Spleen (tissue), 11 donors: Measurements from ENCODE around the gene NFIC. TPM values are rescaled to one million over a fixed set of nuclear protein-coding genes. Genes with fewer than 3 reads are reported as not detected.
A peak's percentile ranks its signal among the peaks of the same experiment; 100 is the strongest.

Experiments used
- DNase-seq: peaks from one replicate; pipeline ENCODE4 v3.0.0-alpha.2; 2020
- H3K27ac ChIP-seq, 8 donors: fragments of 200-600 bp; sonication (generic) in 7 of 8; 1 replicate in 4 of 8; 2 replicates in 4 of 8; pipeline versions ENCODE4 v1.5.0 to v1.8.0; 2016 to 2021; ENCODE audit warnings: inconsistent platforms in 4 of 8, mild to moderate bottlenecking in 4 of 8, moderate library complexity in 1 of 8
- H3K27me3 ChIP-seq, 7 donors: fragments of 200-600 bp; sonication (generic) in 6 of 7; replicated peaks in 1 of 7; 1 replicate in 4 of 7; 2 replicates in 3 of 7; pipeline versions ENCODE4 v1.5.0 to v1.8.0; 2016 to 2021; ENCODE audit warnings: inconsistent platforms in 3 of 7, mild to moderate bottlenecking in 1 of 7
- H3K36me3 ChIP-seq, 6 donors: fragments of 200-600 bp; sonication (generic) in 5 of 6; 1 replicate in 4 of 6; 2 replicates in 2 of 6; pipeline versions ENCODE4 v1.5.0 to v1.8.0; 2016 to 2021; ENCODE audit warnings: inconsistent platforms in 2 of 6
- H3K4me1 ChIP-seq, 6 donors: fragments of 200-600 bp; sonication (generic) in 5 of 6; 1 replicate in 3 of 6; 2 replicates in 3 of 6; pipeline versions ENCODE4 v1.5.0 to v1.8.0; 2016 to 2021; ENCODE audit warnings: inconsistent platforms in 3 of 6
- H3K4me3 ChIP-seq, 8 donors: fragments of 200-600 bp; sonication (generic) in 7 of 8; 1 replicate in 4 of 8; 2 replicates in 4 of 8; pipeline versions ENCODE4 v1.5.0 to v1.8.0; 2016 to 2021; ENCODE audit warnings: inconsistent platforms in 4 of 8, mild to moderate bottlenecking in 4 of 8, moderate library complexity in 2 of 8
- H3K9me3 ChIP-seq, 8 donors: fragments of 200-600 bp; sonication (generic) in 7 of 8; 1 replicate in 4 of 8; 2 replicates in 4 of 8; pipeline versions ENCODE4 v1.5.0 to v1.8.0; 2016 to 2021; ENCODE audit warnings: inconsistent platforms in 4 of 8
- CTCF ChIP-seq, 11 experiments: fragments of 200-600 bp in 7 of 11; fragments of 450-650 bp in 4 of 11; sonication (generic) in 4 of 11; IDR thresholded peaks in 8 of 11; conservative IDR thresholded peaks in 3 of 11; 1 replicate in 7 of 11; 2 replicates in 4 of 11; pipeline versions ENCODE4 v1.4.0 to v1.8.0; 2016 to 2021; ENCODE audit warnings: antibody characterized with exemption in 11 of 11, inconsistent platforms in 4 of 11, mild to moderate bottlenecking in 1 of 11
- POLR2A ChIP-seq, 3 donors: fragments of 450-650 bp; IDR thresholded peaks; one replicate each; pipeline ENCODE4 v1.5.1; 2017; ENCODE audit warnings: antibody characterized with exemption in 3 of 3, mild to moderate bottlenecking in 1 of 3
- POLR2AphosphoS5 ChIP-seq, 3 donors: sonication (generic); formaldehyde crosslinking; IDR thresholded peaks; one replicate each; pipeline ENCODE4 v1.5.1; 2017; ENCODE audit warnings: antibody characterized with exemption in 3 of 3
- WGBS, 5 donors: extraction: QIAGEN DNeasy Blood & Tissue Kit in 3 of 5; methylation state at CpG; one replicate each; pipeline versions ENCODE4 v1.1.5 to v1.1.7; 2013 to 2018; 5-methylcytosine and 5-hydroxymethylcytosine counted together
- intact Hi-C: fragments of 100-400 bp; cut with DNase I; formaldehyde crosslinking; loops from one replicate; pipeline ENCODE4 v1.15.0; 2023; ENCODE audit warnings: low total_unique reads
- polyA plus RNA-seq, 3 donors: library from polyadenylated mRNA; stranded (reverse); fragments of 200-250 nt; gene quantifications; one replicate each; pipeline ENCODE4 v1.2.1, GENCODE V29; 2013
- total RNA-seq, 7 donors: library from RNA; depleted of rRNA in 3 of 7; stranded (reverse); fragments of >200 nt in 3 of 7; fragmentation: NEBNext Ultra II Directional in 4 of 7; extraction: Animal tissue kit (Norgen Biotek cat#: 25700) in 4 of 7; gene quantifications; one replicate each; pipeline versions ENCODE4 v1.1.0 to v1.2.1, GENCODE V29; 2016 to 2021
- donor health status: healthy with polysubstance abuse.
- donor health status: DM: no; HTN: no; CAD: no; lungs with moderate emphysema.
- donor health status: DM: no; HTN: no; CAD: no.
- donor health status: Bipolar disorder and iron deficiency.
- donor health status: healthy.
- donor health status: DM: no; HTN: no; CAD: no.
- donor health status: DM: yes; HTN: yes; CAD: no.

NFIC gene
- total and polyA plus RNA-seq, 10 donors: 4.1 to 125 (median 74.4) TPM

GRCh38 chr19:3363841-3364500 lies 2.4 kb upstream of the NFIC start:
- whole genome bisulfite sequencing, 5 donors: 76 to 81% (median 80%) methylated on average over 14 to 16 of the region's 16 CpGs
- H3K27ac ChIP-seq: peak overlapping the region in 1 of 8 donors; percentile 95
- no peak for DNase-seq
- H3K4me1 ChIP-seq: peaks cover 12 to 84% (median 61%) of the 10 kb centered on the region in 6 donors
- no peak overlapping the region for H3K4me3 ChIP-seq
- no peak for TF ChIP-seq POLR2A (IDR thresholded peaks at IDR 0.05)
- no peak for TF ChIP-seq POLR2AphosphoS5 (IDR thresholded peaks at IDR 0.05)
- no peak for TF ChIP-seq CTCF (IDR thresholded peaks at IDR 0.05 in 8 of 11, conservative IDR thresholded peaks at IDR 0.05 in 3 of 11)
- intact Hi-C loops: loop anchor here (10.0 kb wide), 1 partner anchor 61 kb away; no protein-coding TSS in a partner anchor
- no peaks in the 10 kb centered on the region for H3K9me3 ChIP-seq
- H3K36me3 ChIP-seq: no peaks in the 10 kb centered on the region
- H3K27me3 ChIP-seq: peaks cover 0 to 21% (median 0%) of the 10 kb centered on the region in 7 donors

DNA sequence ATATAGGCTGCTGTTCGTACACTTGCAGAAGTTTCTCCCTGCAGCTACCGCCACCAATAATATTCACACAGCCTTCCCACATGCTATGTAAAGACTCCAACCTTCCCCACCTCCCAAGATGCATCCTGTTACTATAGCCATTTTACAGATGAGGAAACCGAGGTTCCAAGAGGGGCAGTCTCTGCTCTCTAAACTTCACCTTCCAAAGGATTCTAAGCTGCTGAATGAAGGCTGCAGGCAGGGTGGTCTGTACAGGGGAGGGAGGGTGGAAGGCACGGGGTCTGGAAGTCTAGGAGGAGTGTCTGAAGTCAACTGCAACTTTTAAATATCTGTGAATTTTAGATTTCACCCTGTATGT lies 1.9 kb upstream of the NFIC start:
- no peak for TF ChIP-seq POLR2A (IDR thresholded peaks at IDR 0.05)
- no peak for TF ChIP-seq POLR2AphosphoS5 (IDR thresholded peaks at IDR 0.05)
- TF ChIP-seq CTCF (IDR thresholded peaks at IDR 0.05 in 8 of 11, conservative IDR thresholded peaks at IDR 0.05 in 3 of 11): no peak
- peak overlapping the region in 3 of 8 donors; percentile 94 to 96 (median 95) for H3K27ac ChIP-seq
- H3K4me3 ChIP-seq: no peak overlapping the region
- no peaks in the 10 kb centered on the region for H3K9me3 ChIP-seq
- intact Hi-C loops: loop anchor here (10.0 kb wide), 1 partner anchor 60 kb away; no protein-coding TSS in a partner anchor
- no peak for DNase-seq
- peaks cover 0 to 21% (median 0%) of the 10 kb centered on the region in 7 donors for H3K27me3 ChIP-seq
- H3K4me1 ChIP-seq: peaks cover 12 to 88% (median 66%) of the 10 kb centered on the region in 6 donors
- 79 to 88% (median 82%) methylated on average over 4 of the region's 4 CpGs for WGBS, 5 donors
- no peaks in the 10 kb centered on the region for H3K36me3 ChIP-seq

GRCh38 chr19:3365093-3365835 lies 1.1 kb upstream of the NFIC start:
- Histone ChIP-seq H3K4me1 (peaks cover 15 to 96% (median 73%) of the 10 kb centered on the region in 6 donors), H3K27ac (peak overlapping the region; percentile 53 to 96 (median 92)), H3K4me3 (peak overlapping the region in 6 of 8 donors; percentile 52 to 84 (median 66)), H3K36me3 (no peaks in the 10 kb centered on the region), H3K27me3 (peaks cover 0 to 21% (median 0%) of the 10 kb centered on the region in 7 donors), H3K9me3 (no peaks in the 10 kb centered on the region)
- intact Hi-C loops: loop anchor here (10.0 kb wide), 1 partner anchor 60 kb away; no protein-coding TSS in a partner anchor
- 47 to 58% (median 57%) methylated on average over 5 to 9 of the region's 9 CpGs for WGBS, 5 donors
- DNase-seq: no peak
- TF ChIP-seq POLR2A (IDR thresholded peaks at IDR 0.05) (no peak), POLR2AphosphoS5 (IDR thresholded peaks at IDR 0.05) (peak in 1 of 3 donors; percentile 10), CTCF (IDR thresholded peaks at IDR 0.05 in 8 of 11, conservative IDR thresholded peaks at IDR 0.05 in 3 of 11) (no peak)
